Ascending aorta (tissue), 2 donors: ENCODE results near the gene GTPBP6. TPM values are rescaled to one million over a fixed set of nuclear protein-coding genes. Genes with fewer than 3 reads are reported as not detected.
"Not testable (repeated sequence)": the region's sequence is repeated elsewhere in the genome, so short reads cannot be mapped to it uniquely, and the experiment has no call there.

Experiments used
- DNase-seq, 2 donors: peaks; one replicate each; pipeline ENCODE4 v3.0.0-alpha.2; 2019; ENCODE audit warnings: low spot score in 2 of 2
- H3K27ac ChIP-seq, 2 donors: fragments of 200-600 bp; sonication (generic); one replicate each; pipeline ENCODE4 v1.5.1; 2016 to 2017; ENCODE audit warnings: mild to moderate bottlenecking in 1 of 2
- H3K27me3 ChIP-seq: fragments of 200-600 bp; sonication (generic); one replicate; pipeline ENCODE4 v1.5.1; 2017
- H3K36me3 ChIP-seq, 2 donors: fragments of 200-600 bp; sonication (generic); one replicate each; pipeline ENCODE4 v1.5.1; 2016
- H3K4me1 ChIP-seq, 2 donors: fragments of 200-600 bp; sonication (generic); one replicate each; pipeline ENCODE4 v1.5.1; 2016 to 2017; ENCODE audit warnings: mild to moderate bottlenecking in 1 of 2
- H3K4me3 ChIP-seq, 2 donors: fragments of 200-600 bp; sonication (generic); one replicate each; pipeline ENCODE4 v1.5.1; 2016 to 2017; ENCODE audit warnings: mild to moderate bottlenecking in 1 of 2
- H3K9me3 ChIP-seq, 2 donors: fragments of 200-600 bp; sonication (generic); one replicate each; pipeline ENCODE4 v1.5.1; 2016
- CTCF ChIP-seq, 3 experiments: fragments of 200-600 bp in 2 of 3; fragments of 450-650 bp in 1 of 3; sonication (generic) in 2 of 3; IDR thresholded peaks; one replicate each; pipeline ENCODE4 v1.5.1; 2016 to 2019; ENCODE audit warnings: antibody characterized with exemption in 3 of 3, mild to moderate bottlenecking in 1 of 3, moderate library complexity in 1 of 3
- intact Hi-C: fragments of 100-400 bp; cut with DNase I; formaldehyde crosslinking; loops from one replicate; pipeline ENCODE4 v1.15.1; 2023
- total RNA-seq: library from RNA; depleted of rRNA; stranded (reverse); fragments of >200 nt; gene quantifications from one replicate; pipeline ENCODE4 v1.1.0, GENCODE V29; 2016

Gene GTPBP6
- total RNA-seq, 1 donor from 2014 or later, result 56.2 TPM

DNA sequence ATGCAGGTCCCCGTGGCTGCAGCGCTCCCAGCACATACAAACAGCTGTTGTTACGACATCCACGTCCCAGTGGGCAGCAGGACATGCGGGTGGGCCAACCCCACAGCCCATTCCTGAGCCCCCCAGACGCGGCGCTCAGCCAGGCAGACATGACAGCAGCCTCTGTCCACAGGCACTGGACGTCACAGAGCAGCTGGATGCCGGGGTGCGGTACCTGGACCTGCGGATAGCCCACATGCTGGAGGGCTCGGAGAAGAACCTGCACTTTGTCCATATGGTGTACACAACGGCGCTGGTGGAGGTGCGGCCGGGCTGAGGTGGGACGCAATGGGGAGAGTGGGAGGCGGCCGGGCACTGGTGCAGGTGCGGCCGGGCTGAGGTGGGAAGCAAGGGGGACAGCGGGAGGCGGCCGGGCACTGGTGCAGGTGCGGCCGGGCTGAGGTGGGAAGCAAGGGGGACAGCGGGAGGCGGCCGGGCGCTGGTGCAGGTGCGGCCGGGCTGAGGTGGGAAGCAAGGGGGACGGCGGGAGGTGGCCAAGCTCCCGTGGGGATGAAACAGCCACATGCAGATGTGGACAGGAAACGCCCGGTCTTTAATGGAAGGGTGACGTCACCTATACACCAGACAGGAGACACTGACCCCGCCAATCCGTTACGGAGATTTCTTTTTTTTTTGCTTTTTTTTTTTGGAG, 28.0 kb downstream of the GTPBP6 start:
- no peak for DNase-seq
- peaks cover 0 to 24% of the 10 kb centered on the region in 2 donors for H3K36me3 ChIP-seq
- intact Hi-C loops, result no loop called here

GRCh38 chrX:288561-288991, 30.0 kb downstream of the GTPBP6 start:
- Histone ChIP-seq H3K27me3 (no peaks in the 10 kb centered on the region), H3K27ac (no peak overlapping the region), H3K36me3 (peaks cover 0 to 22% of the 10 kb centered on the region in 2 donors), H3K4me3 (no peak overlapping the region), H3K9me3 (no peaks in the 10 kb centered on the region), H3K4me1 (no peaks in the 10 kb centered on the region)
- intact Hi-C loops, result no loop called here
- no peak for DNase-seq
- no peak for TF ChIP-seq CTCF (IDR thresholded peaks at IDR 0.05)

More for the DNA sequence above, 28.0 kb downstream of the GTPBP6 start:
- no peak overlapping the region for H3K4me3 ChIP-seq
- no peak overlapping the region for H3K27ac ChIP-seq
- H3K27me3 ChIP-seq, result no peaks in the 10 kb centered on the region
- no peak for TF ChIP-seq CTCF (IDR thresholded peaks at IDR 0.05)
- no peaks in the 10 kb centered on the region for H3K9me3 ChIP-seq
- H3K4me1 ChIP-seq, result no peaks in the 10 kb centered on the region

GRCh38 chrX:287670-288069, 30.9 kb downstream of the GTPBP6 start:
- Histone ChIP-seq H3K27me3 (no peaks in the 10 kb centered on the region), H3K4me1 (no peaks in the 10 kb centered on the region), H3K27ac (no peak overlapping the region), H3K4me3 (no peak overlapping the region), H3K36me3 (peaks cover 0 to 14% of the 10 kb centered on the region in 2 donors), H3K9me3 (no peaks in the 10 kb centered on the region)
- intact Hi-C loops, result no loop called here
- no peak for DNase-seq
- no peak for TF ChIP-seq CTCF (IDR thresholded peaks at IDR 0.05)

GRCh38 chrX:285076-285677, 33.4 kb downstream of the GTPBP6 start:
- TF ChIP-seq CTCF (IDR thresholded peaks at IDR 0.05), result no peak
- intact Hi-C loops, result no loop called here
- H3K27me3 ChIP-seq, result no peaks in the 10 kb centered on the region
- DNase-seq, result no peak
- no peaks in the 10 kb centered on the region for H3K9me3 ChIP-seq
- H3K27ac ChIP-seq, result no peak overlapping the region
- no peaks in the 10 kb centered on the region for H3K4me1 ChIP-seq
- H3K4me3 ChIP-seq, result no peak overlapping the region
- H3K36me3 ChIP-seq, result peaks cover 0 to 4% of the 10 kb centered on the region in 2 donors

- intact Hi-C loops, result loop anchor here (1.0 kb wide), 1 partner anchor 36 kb away; no protein-coding TSS in a partner anchor
- Histone ChIP-seq H3K27me3 (no peaks in the 10 kb centered on the region), H3K4me3 (peak overlapping the region; percentile 44 to 77), H3K36me3 (no peaks in the 10 kb centered on the region), H3K9me3 (no peaks in the 10 kb centered on the region), H3K4me1 (no peaks in the 10 kb centered on the region), H3K27ac (peak overlapping the region in 1 of 2 donors; percentile 41)
- no peak for TF ChIP-seq CTCF (IDR thresholded peaks at IDR 0.05)
- DNase-seq, result peak; percentile 68 to 95
Measured at GRCh38 chrX:283115-283845, 35.3 kb downstream of the GTPBP6 start.

GRCh38 chrX:282000-282681, 36.5 kb downstream of the GTPBP6 start:
- H3K27ac ChIP-seq, H3K27me3 ChIP-seq, H3K4me1 ChIP-seq, H3K36me3 ChIP-seq, intact Hi-C loops, DNase-seq, H3K4me3 ChIP-seq, H3K9me3 ChIP-seq: not testable (repeated sequence)
